GM12878 (cell line): Measurements from ENCODE around the gene PRRG4. TPM values are rescaled to one million over a fixed set of nuclear protein-coding genes. Genes with fewer than 3 reads are reported as not detected.

Source experiments
- ATAC-seq: fragments of 200-7000 bp; cut with Tn5 transposase; 3 replicates; pipeline ENCODE4 v1.9.1; 2020; ENCODE audit warnings: mild to moderate bottlenecking, moderate library complexity
- BruUV-seq: library from RNA; stranded (reverse); fragments of 400-500 nt; replicated peaks from 2 replicates; lab custom pipeline; 2021; lab: Mats Ljungman, UMichigan
- CTCF ChIA-PET: fragments of 300-600 bp; sonication (Branson Sonifier 250); formaldehyde crosslinking; extraction: SDS; loops from one replicate; lab custom pipeline; 2021; ENCODE audit warnings: inconsistent platforms; lab: Yijun Ruan, JAX
- POLR2A ChIA-PET: fragments of 350-600 bp; formaldehyde crosslinking; extraction: SDS; loops from one replicate; lab custom pipeline; 2021; ENCODE audit warnings: inconsistent platforms; lab: Charles Lee
- RAD21 ChIA-PET: fragments of 300-600 bp; sonication (Branson Sonifier 250); formaldehyde crosslinking; loops from one replicate; lab custom pipeline; 2023; ENCODE audit warnings: antibody characterized with exemption; ENCODE audit not compliant: unreplicated experiment; lab: Charles Lee
- SMC1A ChIA-PET: fragments of 300-600 bp; sonication (Branson Sonifier 250); formaldehyde crosslinking; loops from one replicate; lab custom pipeline; 2023; ENCODE audit not compliant: unreplicated experiment, uncharacterized antibody; lab: Charles Lee
- DNase-seq: peaks from one replicate; pipeline ENCODE4 v3.0.0-alpha.2; 2011; ENCODE audit warnings: low read depth, low spot score
- FAIRE-seq: peaks from 3 replicates; lab custom pipeline; 2011; peaks lifted over from hg19 to GRCh38; lab: Jason Lieb, UNC
- H2AFZ ChIP-seq: 2 replicates; pipeline ENCODE4 v1.6.0; 2011; ENCODE audit warnings: low read depth, low read length, control low read depth; ENCODE audit not compliant: control insufficient read depth
- H3K27ac ChIP-seq: 2 replicates; pipeline ENCODE4 v1.5.1; 2011; ENCODE audit warnings: control low read depth; ENCODE audit not compliant: control insufficient read depth, insufficient read depth
- H3K27me3 ChIP-seq, 2 experiments: replicated peaks in 1 of 2; 2 replicates each; pipeline versions ENCODE4 v1.6.0 to v1.6.1; 2011; ENCODE audit warnings: low read length in 1 of 2; ENCODE audit not compliant: control insufficient read depth in 2 of 2, insufficient read depth in 2 of 2
- H3K36me3 ChIP-seq, 2 experiments: 2 replicates each; pipeline ENCODE4 v1.5.1; 2011; ENCODE audit warnings: low read length in 1 of 2; ENCODE audit not compliant: control insufficient read depth in 2 of 2, insufficient read depth in 2 of 2
- H3K4me1 ChIP-seq: 2 replicates; pipeline ENCODE4 v1.6.1; 2011; ENCODE audit warnings: mild to moderate bottlenecking, low read length, moderate library complexity, mixed read lengths; ENCODE audit not compliant: control insufficient read depth, insufficient read depth
- H3K4me2 ChIP-seq: 2 replicates; pipeline ENCODE4 v1.6.0; 2011; ENCODE audit warnings: control low read depth; ENCODE audit not compliant: control insufficient read depth, insufficient read depth
- H3K4me3 ChIP-seq: fragments of 200-600 bp; sonication (generic); 2 replicates; pipeline ENCODE4 v1.5.1; 2016
- H3K79me2 ChIP-seq: 2 replicates; pipeline ENCODE4 v1.6.0; 2011; ENCODE audit warnings: low read length; ENCODE audit not compliant: control insufficient read depth, insufficient read depth
- H3K9ac ChIP-seq: 2 replicates; pipeline ENCODE4 v1.8.0; 2011; ENCODE audit warnings: low read length, control low read depth, mixed read lengths; ENCODE audit not compliant: control insufficient read depth, insufficient read depth
- H3K9me3 ChIP-seq: replicated peaks from 3 replicates; pipeline ENCODE4 v1.5.1; 2011; ENCODE audit warnings: mild to moderate bottlenecking, low read length; ENCODE audit not compliant: control insufficient read depth, insufficient read depth
- H4K20me1 ChIP-seq: 2 replicates; pipeline ENCODE4 v1.6.0; 2011; ENCODE audit not compliant: control insufficient read depth, insufficient read depth
- CBFB ChIP-seq: IDR thresholded peaks from 2 replicates; pipeline ENCODE4 v1.6.1; 2016; ENCODE audit warnings: antibody characterized with exemption, low read depth
- CUX1 ChIP-seq: IDR thresholded peaks from 2 replicates; pipeline ENCODE4 v1.6.1; 2012; ENCODE audit warnings: improper control_type of control experiment, low read depth, low read length; ENCODE audit not compliant: insufficient replicate concordance
- E2F4 ChIP-seq: IDR thresholded peaks from 2 replicates; pipeline ENCODE4 v1.6.1; 2012; ENCODE audit warnings: low read depth, low read length, improper control_type of control experiment
- FOXK2 ChIP-seq: fragments of 450-650 bp; IDR thresholded peaks from 2 replicates; pipeline ENCODE4 v1.6.1; 2017; ENCODE audit warnings: mild to moderate bottlenecking, moderate library complexity
- MXI1 ChIP-seq: fragments of 150-350 bp; IDR thresholded peaks from 2 replicates; pipeline ENCODE4 v1.6.1; 2011; ENCODE audit warnings: low read depth, mild to moderate bottlenecking, inconsistent platforms, low read length, improper control_type of control experiment
- MYB ChIP-seq: fragments of 150-350 bp; IDR thresholded peaks from 2 replicates; pipeline ENCODE4 v1.6.1; 2014; ENCODE audit warnings: mild to moderate bottlenecking, low read depth, low read length, borderline replicate concordance
- RELB ChIP-seq: fragments of 450-650 bp; IDR thresholded peaks from 2 replicates; pipeline ENCODE4 v1.6.1; 2017; ENCODE audit warnings: low read depth, mild to moderate bottlenecking, moderate library complexity
- ZNF24 ChIP-seq: fragments of 450-650 bp; IDR thresholded peaks from 2 replicates; pipeline ENCODE4 v1.6.1; 2017; ENCODE audit warnings: antibody characterized with exemption, mild to moderate bottlenecking
- WGBS: methylation state at CpG from one replicate; pipeline ENCODE4 v1.1.6; 2016; ENCODE audit warnings: low lambda C conversion rate; ENCODE audit not compliant: insufficient replicate concordance, insufficient coverage; ENCODE audit errors: missing lambda C conversion rate; 5-methylcytosine and 5-hydroxymethylcytosine counted together
- in situ Hi-C: fragments of 300-500 bp; cut with MboI; formaldehyde crosslinking; loops from 9 replicates; pipeline ENCODE4 v1.14.3; 2018; ENCODE audit warnings: mixed read lengths
- intact Hi-C: fragments of 100-400 bp; cut with micrococcal nuclease; formaldehyde crosslinking; loops from one replicate; pipeline ENCODE4 v1.14.2; 2022; ENCODE audit not compliant: unreplicated experiment
- polyA plus RNA-seq, 11 experiments: library from polyadenylated mRNA; depleted of rRNA in 4 of 11; unstranded in 6 of 11; stranded (reverse) in 5 of 11; fragments of >200 nt; fragmentation: Nextera tagmentation in 4 of 11; fragmentation: Illumina TruSeq in 1 of 11; extraction: Ambion mirVana in 4 of 11; extraction: Trizol in 1 of 11; gene quantifications; 1 replicate in 1 of 11; 2 replicates in 10 of 11; pipeline versions ENCODE4 v1.2.1 to v1.2.3, GENCODE V29; 2011 to 2016; ENCODE audit warnings: inconsistent platforms in 2 of 11, missing spikeins in 2 of 11, low read depth in 1 of 11
- total RNA-seq, 4 experiments: library from RNA; depleted of rRNA in 3 of 4; stranded (reverse); fragments of >200 nt in 3 of 4; fragmentation: Illumina TruSeq in 1 of 4; extraction: Trizol in 1 of 4; gene quantifications; 2 replicates each; pipeline versions ENCODE4 v1.2.1 to v1.2.3, GENCODE V29; 2013 to 2021

Gene PRRG4
- total and polyA plus RNA-seq, 10 of the 15 experiments (the other 5 are each of a cell fraction or from before 2014, with no cell fraction given): 0.55 to 4.9 (median 1.9) TPM

GRCh38 chr11:32840587-32840986 lies 10.9 kb downstream of the PRRG4 start:
- DNase-seq (no peak), ATAC-seq (no peak), FAIRE-seq (no peak)
- in situ Hi-C loops (no loop called here), intact Hi-C loops (no loop called here)
- Histone ChIP-seq H4K20me1 (no peaks in the 10 kb centered on the region), H3K4me1 (no peaks in the 10 kb centered on the region), H3K4me2 (no peak overlapping the region), H3K9me3 (no peaks in the 10 kb centered on the region), H3K36me3 (no peaks in the 10 kb centered on the region), H3K4me3 (no peak overlapping the region), H3K27me3 (no peaks in the 10 kb centered on the region), H3K27ac (no peak overlapping the region), H3K9ac (no peak overlapping the region), H3K79me2 (no peaks in the 10 kb centered on the region), H2AFZ (no peak overlapping the region)
- TF ChIP-seq MYB: no peak
- TF ChIP-seq FOXK2: no peak
- no peak for TF ChIP-seq RELB
- ChIA-PET RAD21 (interaction anchor here (0.7 to 1.7 kb wide), 6 partner anchors 17 to 224 kb away, joined by 3 to 9 read pairs (median 4); no protein-coding TSS in a partner anchor), POLR2A (interaction anchor here (0.7 kb wide), 1 partner anchor 9 kb away, joined by 4 read pairs; no protein-coding TSS in a partner anchor), CTCF (interaction anchor here (0.6 to 2.3 kb wide), 17 partner anchors 8 to 325 kb away, joined by 3 to 11 read pairs (median 3); partner anchors contain the start of gene CSTF3), SMC1A (interaction anchor here (0.6 to 1.9 kb wide), 9 partner anchors 7 to 435 kb away, joined by 3 to 10 read pairs (median 3); no protein-coding TSS in a partner anchor)
- WGBS: 98% methylated on average over 2 of the region's 2 CpGs
- no TSS peak for BruUV-seq

- intact Hi-C loops: no loop called here
- Histone ChIP-seq H3K79me2 (no peaks in the 10 kb centered on the region), H3K4me1 (no peaks in the 10 kb centered on the region), H3K4me2 (no peak overlapping the region), H4K20me1 (no peaks in the 10 kb centered on the region), H3K27me3 (no peaks in the 10 kb centered on the region), H3K36me3 (no peaks in the 10 kb centered on the region), H3K4me3 (no peak overlapping the region), H3K9ac (no peak overlapping the region), H2AFZ (no peak overlapping the region), H3K9me3 (no peaks in the 10 kb centered on the region), H3K27ac (no peak overlapping the region)
- DNase-seq (no peak), ATAC-seq (no peak), FAIRE-seq (no peak)
- ChIA-PET CTCF (interaction anchor here (1.4 to 2.0 kb wide), 4 partner anchors 8 to 34 kb away, joined by 3 to 8 read pairs (median 5); no protein-coding TSS in a partner anchor), POLR2A (no interaction called here), RAD21 (no interaction called here), SMC1A (interaction anchor here (1.1 kb wide), 1 partner anchor 10 kb away, joined by 3 read pairs; no protein-coding TSS in a partner anchor)
- no TSS peak for BruUV-seq
- WGBS: 59% methylated on average over 3 of the region's 3 CpGs
- in situ Hi-C loops: no loop called here
- TF ChIP-seq E2F4 (no peak), CBFB (no peak), MXI1 (no peak), ZNF24 (no peak), CUX1 (no peak)
Measured at GRCh38 chr11:32843544-32843943, 13.8 kb downstream of the PRRG4 start.
